HepG2 (cell line): ENCODE measurements around the gene ANKFY1. TPM values are rescaled to one million over a fixed set of nuclear protein-coding genes. Genes with fewer than 3 reads are reported as not detected.

Experiments
- ATAC-seq: fragments of 200-7000 bp; cut with Tn5 transposase; 3 replicates; pipeline ENCODE4 v1.9.1; 2020; ENCODE audit warnings: mild to moderate bottlenecking, moderate library complexity
- BruUV-seq: library from RNA; stranded (reverse); fragments of 400-500 nt; replicated peaks from 2 replicates; lab custom pipeline; 2021; lab: Mats Ljungman, UMichigan
- CTCF ChIA-PET: fragments of 300-600 bp; formaldehyde crosslinking; extraction: SDS; loops from one replicate; lab custom pipeline; 2021; ENCODE audit warnings: low total read pairs, inconsistent platforms, low intra/inter-chr PET ratio; lab: Yijun Ruan, JAX
- POLR2A ChIA-PET: fragments of 350-600 bp; sonication (Branson Sonifier 250); formaldehyde crosslinking; loops from one replicate; lab custom pipeline; 2020; ENCODE audit warnings: antibody characterized with exemption, inconsistent platforms; lab: Yijun Ruan, JAX
- DNase-seq: peaks from one replicate; pipeline ENCODE4 v3.0.0-alpha.2; 2015; ENCODE audit warnings: low spot score
- FAIRE-seq: peaks from 3 replicates; lab custom pipeline; 2011; peaks lifted over from hg19 to GRCh38; lab: Jason Lieb, UNC
- H2AFZ ChIP-seq: one replicate; pipeline ENCODE4 v1.6.1; 2011; ENCODE audit warnings: low read length, inconsistent platforms
- H3K27ac ChIP-seq: fragments of 300-600 bp; 3 replicates; pipeline ENCODE4 v1.8.0; 2011; ENCODE audit warnings: mixed run types, mild to moderate bottlenecking, mixed read lengths, low read length, inconsistent platforms; ENCODE audit not compliant: insufficient read depth; ENCODE audit errors: extremely low read length
- H3K27me3 ChIP-seq, 2 experiments: fragments of 200-600 bp in 1 of 2; 2 replicates in 1 of 2; 3 replicates in 1 of 2; pipeline versions ENCODE4 v1.6.0 to v1.8.0; 2011; ENCODE audit warnings: low read length in 2 of 2, mild to moderate bottlenecking in 2 of 2, moderate library complexity in 2 of 2, inconsistent platforms in 1 of 2; ENCODE audit not compliant: insufficient read depth in 2 of 2, control insufficient read depth in 1 of 2
- H3K36me3 ChIP-seq, 2 experiments: fragments of 200-600 bp in 1 of 2; replicated peaks in 1 of 2; 2 replicates in 1 of 2; 3 replicates in 1 of 2; pipeline versions ENCODE4 v1.5.1 to v1.8.0; 2011; ENCODE audit warnings: low read length in 2 of 2, inconsistent platforms in 1 of 2; ENCODE audit not compliant: insufficient read depth in 2 of 2, control insufficient read depth in 1 of 2
- H3K4me1 ChIP-seq: 2 replicates; pipeline ENCODE4 v1.5.1; 2012; ENCODE audit warnings: low read length, inconsistent platforms; ENCODE audit not compliant: insufficient read depth
- H3K4me2 ChIP-seq: 2 replicates; pipeline ENCODE4 v1.6.0; 2011; ENCODE audit warnings: low read depth, low read length, inconsistent platforms
- H3K4me3 ChIP-seq, 3 experiments: fragments of 200-600 bp in 1 of 3; sonication (generic), shearing (Covaris generic) in 1 of 3; replicated peaks in 1 of 3; 2 replicates each; pipeline ENCODE4 v1.5.1; 2011 to 2016; ENCODE audit warnings: low read length in 3 of 3, inconsistent platforms in 2 of 3, low read depth in 2 of 3, mild to moderate bottlenecking in 2 of 3, control low read depth in 1 of 3, mixed read lengths in 1 of 3; ENCODE audit not compliant: insufficient read depth in 1 of 3
- H3K79me2 ChIP-seq: one replicate; pipeline ENCODE4 v1.6.1; 2011; ENCODE audit warnings: low read length, inconsistent platforms; ENCODE audit not compliant: insufficient read depth
- H3K9ac ChIP-seq: 2 replicates; pipeline ENCODE4 v1.6.0; 2011; ENCODE audit warnings: mild to moderate bottlenecking, low read depth, low read length, inconsistent platforms; ENCODE audit not compliant: insufficient read depth
- H3K9me3 ChIP-seq: 2 replicates; pipeline ENCODE4 v1.5.1; 2012; ENCODE audit warnings: mild to moderate bottlenecking, low read length
- H4K20me1 ChIP-seq: 2 replicates; pipeline ENCODE4 v1.6.0; 2011; ENCODE audit warnings: inconsistent platforms, mild to moderate bottlenecking, low read length, moderate library complexity; ENCODE audit not compliant: insufficient read depth
- CHD4 ChIP-seq: fragments of 200-600 bp; sonication (generic); IDR thresholded peaks from 2 replicates; pipeline ENCODE4 v1.7.0; 2017; ENCODE audit warnings: mild to moderate bottlenecking, low read length, borderline replicate concordance
- JDP2 ChIP-seq: sonication (generic); formaldehyde crosslinking; IDR thresholded peaks from 2 replicates; pipeline ENCODE4 v1.8.1; 2022; ENCODE audit warnings: missing genetic modification reagents, borderline replicate concordance
- KLF15 ChIP-seq: sonication (generic); formaldehyde crosslinking; IDR thresholded peaks from 2 replicates; pipeline ENCODE4 v1.8.1; 2023; ENCODE audit warnings: borderline replicate concordance, mild to moderate bottlenecking, inconsistent platforms, missing genetic modification reagents, mixed read lengths
- MAFK ChIP-seq, 2 experiments: IDR thresholded peaks in 1 of 2; conservative IDR thresholded peaks in 1 of 2; 2 replicates each; pipeline ENCODE4 v1.6.1; 2011; ENCODE audit warnings: improper control_type of control experiment in 2 of 2, low read length in 2 of 2
- SP140L ChIP-seq: sonication (generic); formaldehyde crosslinking; IDR thresholded peaks from 2 replicates; pipeline ENCODE4 v1.4.0; 2020; ENCODE audit warnings: missing genetic modification reagents, borderline replicate concordance
- STAG1 ChIP-seq: sonication (generic); formaldehyde crosslinking; IDR thresholded peaks from 2 replicates; pipeline ENCODE4 v1.4.0; 2020; ENCODE audit warnings: missing genetic modification reagents
- ZNF33A ChIP-seq: sonication (generic); formaldehyde crosslinking; IDR thresholded peaks from 2 replicates; pipeline ENCODE4 v1.5.1; 2020; ENCODE audit warnings: missing genetic modification reagents, mild to moderate bottlenecking, moderate library complexity, borderline replicate concordance
- ZSCAN20 ChIP-seq: sonication (generic); formaldehyde crosslinking; IDR thresholded peaks from 2 replicates; pipeline ENCODE4 v1.4.0; 2020; ENCODE audit warnings: missing genetic modification reagents, mild to moderate bottlenecking, borderline replicate concordance
- WGBS: methylation state at CpG from one replicate; pipeline ENCODE4 v1.1.6; 2017; ENCODE audit warnings: low lambda C conversion rate; 5-methylcytosine and 5-hydroxymethylcytosine counted together
- in situ Hi-C: cut with HindIII; loops from 2 replicates; pipeline ENCODE4 v1.10.0; 2017; ENCODE audit warnings: low pct_unique_long_range_greater_than_20kb; ENCODE audit not compliant: extremely low pct_ligation_motif_present
- intact Hi-C: fragments of 100-400 bp; cut with micrococcal nuclease; formaldehyde crosslinking; loops from one replicate; pipeline ENCODE4 v1.10.0; 2022; ENCODE audit not compliant: unreplicated experiment
- polyA plus RNA-seq, 8 experiments: library from polyadenylated mRNA; depleted of rRNA in 3 of 8; stranded (reverse) in 7 of 8; unstranded in 1 of 8; fragments of >200 nt; fragmentation: Illumina TruSeq in 4 of 8; extraction: Trizol in 4 of 8; gene quantifications; 2 replicates each; pipeline versions ENCODE4 v1.2.1 to v1.2.3, GENCODE V29; 2011 to 2016; ENCODE audit warnings: low read depth in 4 of 8, missing spikeins in 1 of 8, mixed read lengths in 1 of 8; ENCODE audit not compliant: insufficient read depth in 1 of 8
- total RNA-seq, 5 experiments: library from RNA; depleted of rRNA; stranded (reverse); fragments of >200 nt; fragmentation: Illumina TruSeq; extraction: Trizol; gene quantifications; 2 replicates each; pipeline ENCODE4 v1.2.3, GENCODE V29; 2016; ENCODE audit warnings: low read depth in 1 of 5
- TF ChIP-seq, protein P1 (sequence below): sonication (generic); formaldehyde crosslinking; IDR thresholded peaks from 2 replicates; pipeline ENCODE4 v1.5.1; 2020; ENCODE audit warnings: mild to moderate bottlenecking, missing genetic modification reagents, borderline replicate concordance
- TF ChIP-seq, protein P2 (sequence below): IDR thresholded peaks from 2 replicates; pipeline ENCODE4 v1.6.1; 2012; ENCODE audit warnings: low read depth, low read length, improper control_type of control experiment
- TF ChIP-seq, protein P3 (sequence below): sonication (generic); formaldehyde crosslinking; IDR thresholded peaks from 2 replicates; pipeline ENCODE4 v1.5.0; 2020; ENCODE audit warnings: mild to moderate bottlenecking, missing genetic modification reagents

Gene ANKFY1
- total and polyA plus RNA-seq, 2 of the 13 experiments (the other 11 are each of a cell fraction or from before 2014, with no cell fraction given), result 11.9 to 16.8 TPM

DNA sequence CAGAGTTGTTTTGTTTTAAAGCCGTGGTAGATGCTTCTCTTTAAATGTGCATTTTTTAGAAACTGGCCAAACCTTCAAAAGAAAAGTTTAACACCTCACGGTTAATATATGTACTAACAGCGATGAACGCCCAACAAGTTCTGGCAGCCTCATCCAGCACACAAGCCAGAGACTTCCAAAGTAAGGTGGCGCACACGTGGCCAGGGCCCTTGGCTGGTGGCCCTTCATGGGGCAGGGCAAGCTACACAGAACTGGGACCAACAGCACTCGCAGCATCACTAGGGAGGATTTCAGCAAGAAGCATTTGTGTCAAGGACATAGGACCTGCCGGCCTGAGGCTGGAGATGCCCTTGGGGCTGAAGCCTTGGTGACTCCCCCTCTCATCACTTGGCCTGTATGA lies 97.4 kb downstream of the ANKFY1 start (continued):
- TF ChIP-seq, protein P1, sequence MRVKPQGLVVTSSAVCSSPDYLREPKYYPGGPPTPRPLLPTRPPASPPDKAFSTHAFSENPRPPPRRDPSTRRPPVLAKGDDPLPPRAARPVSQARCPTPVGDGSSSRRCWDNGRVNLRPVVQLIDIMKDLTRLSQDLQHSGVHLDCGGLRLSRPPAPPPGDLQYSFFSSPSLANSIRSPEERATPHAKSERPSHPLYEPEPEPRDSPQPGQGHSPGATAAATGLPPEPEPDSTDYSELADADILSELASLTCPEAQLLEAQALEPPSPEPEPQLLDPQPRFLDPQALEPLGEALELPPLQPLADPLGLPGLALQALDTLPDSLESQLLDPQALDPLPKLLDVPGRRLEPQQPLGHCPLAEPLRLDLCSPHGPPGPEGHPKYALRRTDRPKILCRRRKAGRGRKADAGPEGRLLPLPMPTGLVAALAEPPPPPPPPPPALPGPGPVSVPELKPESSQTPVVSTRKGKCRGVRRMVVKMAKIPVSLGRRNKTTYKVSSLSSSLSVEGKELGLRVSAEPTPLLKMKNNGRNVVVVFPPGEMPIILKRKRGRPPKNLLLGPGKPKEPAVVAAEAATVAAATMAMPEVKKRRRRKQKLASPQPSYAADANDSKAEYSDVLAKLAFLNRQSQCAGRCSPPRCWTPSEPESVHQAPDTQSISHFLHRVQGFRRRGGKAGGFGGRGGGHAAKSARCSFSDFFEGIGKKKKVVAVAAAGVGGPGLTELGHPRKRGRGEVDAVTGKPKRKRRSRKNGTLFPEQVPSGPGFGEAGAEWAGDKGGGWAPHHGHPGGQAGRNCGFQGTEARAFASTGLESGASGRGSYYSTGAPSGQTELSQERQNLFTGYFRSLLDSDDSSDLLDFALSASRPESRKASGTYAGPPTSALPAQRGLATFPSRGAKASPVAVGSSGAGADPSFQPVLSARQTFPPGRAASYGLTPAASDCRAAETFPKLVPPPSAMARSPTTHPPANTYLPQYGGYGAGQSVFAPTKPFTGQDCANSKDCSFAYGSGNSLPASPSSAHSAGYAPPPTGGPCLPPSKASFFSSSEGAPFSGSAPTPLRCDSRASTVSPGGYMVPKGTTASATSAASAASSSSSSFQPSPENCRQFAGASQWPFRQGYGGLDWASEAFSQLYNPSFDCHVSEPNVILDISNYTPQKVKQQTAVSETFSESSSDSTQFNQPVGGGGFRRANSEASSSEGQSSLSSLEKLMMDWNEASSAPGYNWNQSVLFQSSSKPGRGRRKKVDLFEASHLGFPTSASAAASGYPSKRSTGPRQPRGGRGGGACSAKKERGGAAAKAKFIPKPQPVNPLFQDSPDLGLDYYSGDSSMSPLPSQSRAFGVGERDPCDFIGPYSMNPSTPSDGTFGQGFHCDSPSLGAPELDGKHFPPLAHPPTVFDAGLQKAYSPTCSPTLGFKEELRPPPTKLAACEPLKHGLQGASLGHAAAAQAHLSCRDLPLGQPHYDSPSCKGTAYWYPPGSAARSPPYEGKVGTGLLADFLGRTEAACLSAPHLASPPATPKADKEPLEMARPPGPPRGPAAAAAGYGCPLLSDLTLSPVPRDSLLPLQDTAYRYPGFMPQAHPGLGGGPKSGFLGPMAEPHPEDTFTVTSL (CRISPR knock-in tag), result no peak
- TF ChIP-seq SP140L, result no peak

DNA sequence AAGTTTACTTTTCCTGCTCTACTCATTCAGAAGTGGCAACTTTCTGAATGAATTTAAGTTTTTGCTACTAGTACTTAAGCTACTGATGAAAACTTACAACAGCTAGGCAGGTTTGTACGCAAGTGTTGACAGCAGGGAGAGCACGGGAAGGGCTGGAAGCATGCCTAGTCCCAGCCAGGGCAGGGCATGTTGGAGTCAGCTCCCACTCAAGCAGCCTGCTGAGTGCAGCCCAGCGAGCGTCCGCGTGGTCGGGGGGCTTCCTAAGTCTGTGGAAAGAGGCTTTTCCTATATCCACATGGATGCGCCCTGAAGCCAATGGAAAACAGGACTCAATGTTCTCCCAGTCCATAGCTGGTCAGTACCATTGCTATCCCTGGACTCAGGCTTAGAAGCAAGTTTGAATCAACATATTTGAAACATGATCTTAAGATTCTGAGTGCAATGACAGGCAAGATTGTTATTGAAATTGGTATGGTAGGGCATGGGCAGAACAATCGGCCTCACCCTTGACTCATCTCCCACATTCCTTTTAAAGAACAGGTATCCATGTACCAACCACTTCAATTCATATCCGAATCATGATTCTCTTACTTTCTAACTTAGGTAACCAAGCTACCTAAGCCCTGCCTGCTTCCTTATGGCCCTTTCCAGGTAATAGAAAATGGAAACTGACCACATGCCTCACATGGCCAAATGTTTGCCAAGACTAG lies 98.3 kb downstream of the ANKFY1 start:
- Histone ChIP-seq H3K36me3 (peaks cover 14 to 42% of the 10 kb centered on the region in 2 experiments; a peak in 4 of 5 replicates), H3K9me3 (no peaks in the 10 kb centered on the region), H2AFZ (no peak overlapping the region), H3K27me3 (no peaks in the 10 kb centered on the region), H3K4me2 (no peak overlapping the region), H3K4me3 (no peak overlapping the region), H3K4me1 (0 out of 2 replicates have a peak, but pooled peaks cover 5% of the 10 kb centered on the region), H4K20me1 (no peaks in the 10 kb centered on the region), H3K9ac (no peak overlapping the region), H3K79me2 (no peaks in the 10 kb centered on the region), H3K27ac (no peak overlapping the region)
- intact Hi-C loops (loop anchor here (2.0 kb wide), 1 partner anchor 35 kb away; no protein-coding TSS in a partner anchor), in situ Hi-C loops (no loop called here)
- no TSS peak for BruUV-seq
- ChIA-PET CTCF (no interaction called here), POLR2A (interaction anchor here (1.5 kb wide), 1 partner anchor 22 kb away, joined by 6 read pairs; the partner anchor contains the start of genes CYB5D2 and ZZEF1)
- 97% methylated on average over 6 of the region's 10 CpGs for WGBS
- DNase-seq (no peak), FAIRE-seq (no peak), ATAC-seq (no peak)
- TF ChIP-seq MAFK (conservative IDR thresholded peaks at IDR 0.05 in 1 of 2, IDR thresholded peaks at IDR 0.05 in 1 of 2; ENCODE audit: low read length in 2 of 2) (no peak), KLF15 (no peak), JDP2 (CRISPR knock-in tag) (no peak), ZNF33A (no peak), CHD4 (no peak), ZSCAN20 (CRISPR knock-in tag) (no peak), STAG1 (CRISPR knock-in tag) (no peak)
- TF ChIP-seq, protein P2, sequence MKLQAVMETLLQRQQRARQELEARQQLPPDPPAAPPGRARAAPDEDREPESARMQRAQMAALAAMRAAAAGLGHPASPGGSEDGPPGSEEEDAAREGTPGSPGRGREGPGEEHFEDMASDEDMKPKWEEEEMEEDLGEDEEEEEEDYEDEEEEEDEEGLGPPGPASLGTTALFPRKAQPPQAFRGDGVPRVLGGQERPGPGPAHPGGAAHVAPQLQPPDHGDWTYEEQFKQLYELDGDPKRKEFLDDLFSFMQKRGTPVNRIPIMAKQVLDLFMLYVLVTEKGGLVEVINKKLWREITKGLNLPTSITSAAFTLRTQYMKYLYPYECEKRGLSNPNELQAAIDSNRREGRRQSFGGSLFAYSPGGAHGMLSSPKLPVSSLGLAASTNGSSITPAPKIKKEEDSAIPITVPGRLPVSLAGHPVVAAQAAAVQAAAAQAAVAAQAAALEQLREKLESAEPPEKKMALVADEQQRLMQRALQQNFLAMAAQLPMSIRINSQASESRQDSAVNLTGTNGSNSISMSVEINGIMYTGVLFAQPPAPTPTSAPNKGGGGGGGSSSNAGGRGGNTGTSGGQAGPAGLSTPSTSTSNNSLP, result no peak
- TF ChIP-seq, protein P3, sequence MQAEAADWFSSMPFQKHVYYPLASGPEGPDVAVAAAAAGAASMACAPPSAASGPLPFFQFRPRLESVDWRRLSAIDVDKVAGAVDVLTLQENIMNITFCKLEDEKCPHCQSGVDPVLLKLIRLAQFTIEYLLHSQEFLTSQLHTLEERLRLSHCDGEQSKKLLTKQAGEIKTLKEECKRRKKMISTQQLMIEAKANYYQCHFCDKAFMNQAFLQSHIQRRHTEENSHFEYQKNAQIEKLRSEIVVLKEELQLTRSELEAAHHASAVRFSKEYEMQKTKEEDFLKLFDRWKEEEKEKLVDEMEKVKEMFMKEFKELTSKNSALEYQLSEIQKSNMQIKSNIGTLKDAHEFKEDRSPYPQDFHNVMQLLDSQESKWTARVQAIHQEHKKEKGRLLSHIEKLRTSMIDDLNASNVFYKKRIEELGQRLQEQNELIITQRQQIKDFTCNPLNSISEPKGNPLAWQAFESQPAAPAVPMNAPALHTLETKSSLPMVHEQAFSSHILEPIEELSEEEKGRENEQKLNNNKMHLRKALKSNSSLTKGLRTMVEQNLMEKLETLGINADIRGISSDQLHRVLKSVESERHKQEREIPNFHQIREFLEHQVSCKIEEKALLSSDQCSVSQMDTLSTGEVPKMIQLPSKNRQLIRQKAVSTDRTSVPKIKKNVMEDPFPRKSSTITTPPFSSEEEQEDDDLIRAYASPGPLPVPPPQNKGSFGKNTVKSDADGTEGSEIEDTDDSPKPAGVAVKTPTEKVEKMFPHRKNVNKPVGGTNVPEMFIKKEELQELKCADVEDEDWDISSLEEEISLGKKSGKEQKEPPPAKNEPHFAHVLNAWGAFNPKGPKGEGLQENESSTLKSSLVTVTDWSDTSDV (CRISPR knock-in tag), result no peak
